SK-N-SH treated with all-trans-retinoic acid at 6 μM for 48 hours (cell line): Measurements from ENCODE around the gene SLC38A2.

Source experiments
- ATAC-seq: fragments of 200-7000 bp; cut with Tn5 transposase; 3 replicates; pipeline ENCODE4 v1.9.1; 2020; ENCODE audit warnings: mild to moderate bottlenecking, moderate library complexity
- ARNTL ChIP-seq: fragments of 450-650 bp; formaldehyde crosslinking; IDR thresholded peaks from 2 replicates; pipeline ENCODE4 v1.5.0; 2020; ENCODE audit warnings: low read depth, mild to moderate bottlenecking, moderate library complexity, borderline replicate concordance
- BACH2 ChIP-seq: fragments of 250-450 bp; sonication (Bioruptor Pico); IDR thresholded peaks from 2 replicates; pipeline ENCODE4 v1.9.0; 2021; ENCODE audit warnings: mild to moderate bottlenecking, borderline replicate concordance
- CSDC2 ChIP-seq: fragments of 250-450 bp; sonication (Bioruptor Pico); IDR thresholded peaks from 2 replicates; pipeline ENCODE4 v1.5.0; 2020; ENCODE audit warnings: mild to moderate bottlenecking, moderate library complexity
- CSRNP3 ChIP-seq: fragments of 250-450 bp; sonication (Bioruptor Pico); IDR thresholded peaks from 2 replicates; pipeline ENCODE4 v1.5.1; 2021; ENCODE audit warnings: mild to moderate bottlenecking, moderate library complexity
- GLIS3 ChIP-seq: fragments of 250-450 bp; sonication (Bioruptor Pico); IDR thresholded peaks from 2 replicates; pipeline ENCODE4 v1.5.0; 2020; ENCODE audit warnings: mild to moderate bottlenecking, moderate library complexity
- ISL1 ChIP-seq: fragments of 250-450 bp; sonication (Bioruptor Pico); IDR thresholded peaks from 2 replicates; pipeline ENCODE4 v2.1.2; 2022; ENCODE audit warnings: mild to moderate bottlenecking, moderate library complexity
- PATZ1 ChIP-seq: fragments of 250-450 bp; sonication (Bioruptor Pico); IDR thresholded peaks from 2 replicates; pipeline ENCODE4 v1.8.0; 2020; ENCODE audit warnings: mild to moderate bottlenecking, moderate library complexity, borderline replicate concordance
- POU6F1 ChIP-seq: fragments of 250-450 bp; sonication (Bioruptor Pico); IDR thresholded peaks from 2 replicates; pipeline ENCODE4 v1.8.0; 2021; ENCODE audit warnings: low read depth, mild to moderate bottlenecking, moderate library complexity, borderline replicate concordance
- RARB ChIP-seq: fragments of 250-450 bp; sonication (Bioruptor Pico); IDR thresholded peaks from 2 replicates; pipeline ENCODE4 v1.8.0; 2021; ENCODE audit warnings: mild to moderate bottlenecking, moderate library complexity
- SNAI2 ChIP-seq: fragments of 250-450 bp; sonication (Bioruptor Pico); IDR thresholded peaks from 2 replicates; pipeline ENCODE4 v1.5.0; 2020; ENCODE audit warnings: mild to moderate bottlenecking, moderate library complexity
- TCF4 ChIP-seq: fragments of 250-450 bp; sonication (Bioruptor Pico); IDR thresholded peaks from 2 replicates; pipeline ENCODE4 v1.8.0; 2021; ENCODE audit warnings: mild to moderate bottlenecking, moderate library complexity, borderline replicate concordance
- TOX ChIP-seq: fragments of 250-450 bp; sonication (Bioruptor Pico); IDR thresholded peaks from 2 replicates; pipeline ENCODE4 v1.8.0; 2021; ENCODE audit warnings: mild to moderate bottlenecking, moderate library complexity, borderline replicate concordance
- TSHZ2 ChIP-seq: fragments of 250-450 bp; sonication (Bioruptor Pico); IDR thresholded peaks from 2 replicates; pipeline ENCODE4 v1.5.0; 2020; ENCODE audit warnings: mild to moderate bottlenecking, moderate library complexity
- ZC3H10 ChIP-seq: fragments of 250-450 bp; sonication (Bioruptor Pico); IDR thresholded peaks from 2 replicates; pipeline ENCODE4 v1.5.1; 2021; ENCODE audit warnings: mild to moderate bottlenecking, moderate library complexity
- ZFP3 ChIP-seq: fragments of 250-450 bp; sonication (Bioruptor Pico); IDR thresholded peaks from 2 replicates; pipeline ENCODE4 v1.5.0; 2020; ENCODE audit warnings: mild to moderate bottlenecking, moderate library complexity
- ZFP30 ChIP-seq: fragments of 450-650 bp; formaldehyde crosslinking; IDR thresholded peaks from 2 replicates; pipeline ENCODE4 v1.5.0; 2022; ENCODE audit warnings: mild to moderate bottlenecking, moderate library complexity
- ZNF565 ChIP-seq: fragments of 450-650 bp; formaldehyde crosslinking; conservative IDR thresholded peaks from 2 replicates; pipeline ENCODE4 v1.5.0; 2020; ENCODE audit warnings: low read depth, mild to moderate bottlenecking, moderate library complexity
- ZNF70 ChIP-seq: fragments of 450-650 bp; formaldehyde crosslinking; IDR thresholded peaks from 2 replicates; pipeline ENCODE4 v1.5.0; 2020; ENCODE audit warnings: mild to moderate bottlenecking, moderate library complexity
- ZNF8 ChIP-seq: fragments of 450-650 bp; formaldehyde crosslinking; IDR thresholded peaks from 2 replicates; pipeline ENCODE4 v1.5.0; 2020; ENCODE audit warnings: mild to moderate bottlenecking, moderate library complexity

The SLC38A2 gene

GRCh38 chr12:46351138-46351537, 21.4 kb downstream of the SLC38A2 start:
- ATAC-seq = no peak
- TF ChIP-seq TCF4 (no peak), TSHZ2 (CRISPR knock-in tag) (no peak), BACH2 (no peak), ZFP3 (CRISPR knock-in tag) (no peak), POU6F1 (no peak), GLIS3 (CRISPR knock-in tag) (no peak), RARB (CRISPR knock-in tag) (no peak), TOX (CRISPR knock-in tag) (no peak), ZC3H10 (CRISPR knock-in tag) (no peak)
- TF ChIP-seq, all 23 proteins: peak for 0

- no peak for ATAC-seq
- TF ChIP-seq ISL1 (CRISPR knock-in tag) (no peak), PATZ1 (CRISPR knock-in tag) (no peak), BACH2 (no peak), ZC3H10 (CRISPR knock-in tag) (no peak), GLIS3 (CRISPR knock-in tag) (no peak), ZNF565 (CRISPR knock-in tag) (no peak), TCF4 (no peak), CSDC2 (no peak), ARNTL (CRISPR knock-in tag) (no peak), ZNF8 (CRISPR knock-in tag) (no peak), ZFP3 (CRISPR knock-in tag) (no peak), TOX (CRISPR knock-in tag) (no peak), TSHZ2 (CRISPR knock-in tag) (no peak), POU6F1 (no peak), ZNF70 (CRISPR knock-in tag) (no peak)
These were observed 23.3 kb downstream of the SLC38A2 start for GRCh38 chr12:46349253-46349652.

GRCh38 chr12:46343118-46343852, 29.3 kb downstream of the SLC38A2 start:
- TF ChIP-seq GLIS3 (CRISPR knock-in tag) (no peak), SNAI2 (CRISPR knock-in tag) (no peak), RARB (CRISPR knock-in tag) (no peak), TOX (CRISPR knock-in tag) (no peak), ZNF8 (CRISPR knock-in tag) (no peak), ZFP3 (CRISPR knock-in tag) (no peak), POU6F1 (no peak), ISL1 (CRISPR knock-in tag) (no peak), BACH2 (no peak), CSRNP3 (CRISPR knock-in tag) (no peak), ZFP30 (no peak)
- ATAC-seq = no peak; the same call in 2 of the 3 replicates
